Measurements from ENCODE around the gene ARHGAP26. TPM values are rescaled to one million over a fixed set of nuclear protein-coding genes. Genes with fewer than 3 reads are reported as not detected.
A peak's percentile ranks its signal among the peaks of the same experiment; 100 is the strongest.

Gene ARHGAP26
- total RNA-seq, 3 donors from 2014 or later = 9.1 to 11.7 (median 9.7) TPM

DNA sequence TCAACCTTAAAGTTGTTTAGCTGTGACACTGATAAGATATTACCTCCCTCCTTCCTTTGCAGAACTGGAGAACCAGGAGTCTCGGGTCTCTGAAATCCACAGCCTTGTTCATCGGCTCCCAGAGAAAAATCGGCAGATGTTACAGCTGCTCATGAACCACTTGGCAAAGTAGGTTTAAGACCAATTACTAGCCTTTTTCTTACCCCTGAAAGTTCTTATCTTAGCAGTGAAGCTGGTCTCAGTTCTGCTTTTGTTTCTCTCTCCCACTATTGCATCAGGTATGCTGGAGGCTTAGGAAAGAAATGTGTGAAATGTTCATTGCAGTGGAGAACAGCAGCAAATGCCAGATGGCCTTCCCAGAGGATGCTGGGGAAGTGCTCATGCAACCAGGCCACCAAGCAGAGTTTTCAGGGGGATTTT, 287.4 kb downstream of the ARHGAP26 start:
- Mint-ChIP-seq H3K27me3 (ENCODE audit: low read depth) (no peaks in the 10 kb centered on the region), H3K4me1 (ENCODE audit: low read depth) (peaks cover 40% of the 10 kb centered on the region), H3K4me3 (no peak overlapping the region), H3K9me3 (no peaks in the 10 kb centered on the region), H3K36me3 (ENCODE audit: insufficient read depth) (peaks cover 51% of the 10 kb centered on the region)
- ATAC-seq = no peak
- DNase-seq = no peak

GRCh38 chr5:143059355-143059754, 289.2 kb downstream of the ARHGAP26 start:
- Mint-ChIP-seq H3K36me3 (ENCODE audit: insufficient read depth) (peaks cover 61% of the 10 kb centered on the region), H3K9me3 (no peaks in the 10 kb centered on the region), H3K4me1 (ENCODE audit: low read depth) (peaks cover 29% of the 10 kb centered on the region), H3K27me3 (ENCODE audit: low read depth) (no peaks in the 10 kb centered on the region), H3K4me3 (no peak overlapping the region)
- no peak for DNase-seq
- ATAC-seq = no peak

DNA sequence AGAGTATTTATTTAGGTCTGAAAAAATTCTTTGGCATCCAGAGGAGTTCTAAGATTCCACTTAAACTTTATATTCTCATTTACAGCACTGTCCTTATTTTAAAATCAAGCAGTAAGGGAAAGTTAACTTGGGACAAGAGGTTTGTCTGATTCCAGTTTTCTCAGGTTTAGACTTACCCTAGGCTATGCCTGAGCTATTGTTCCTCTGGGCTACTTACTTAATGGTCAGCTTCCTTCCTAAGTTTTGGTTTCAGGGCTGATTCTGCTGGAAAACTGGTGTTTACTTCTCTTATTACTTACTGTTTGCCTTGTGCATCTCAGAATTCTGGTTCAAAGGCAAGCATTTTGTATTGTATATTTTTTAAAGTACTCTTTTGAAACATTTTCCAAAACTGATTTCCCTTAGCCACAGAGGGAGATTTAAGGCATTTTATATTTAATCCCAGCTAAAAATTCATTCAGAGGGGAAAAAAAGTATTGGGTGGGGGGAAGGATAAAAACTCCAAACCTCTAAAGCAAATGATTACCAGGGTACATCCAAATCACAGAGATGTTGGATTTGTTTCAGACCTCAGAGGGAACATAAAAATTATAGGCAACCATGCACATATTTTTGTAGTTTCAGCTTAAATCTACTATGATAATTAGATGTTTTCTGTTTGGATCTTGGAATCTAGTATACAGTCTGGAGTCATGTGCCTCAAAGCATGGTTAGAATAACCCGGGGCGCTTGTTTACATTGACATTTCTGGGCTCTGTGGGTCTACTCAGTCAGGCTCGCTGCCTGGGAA, 290.0 kb downstream of the ARHGAP26 start:
- H3K4me1 Mint-ChIP-seq (ENCODE audit: low read depth) = peaks cover 24% of the 10 kb centered on the region
- no peaks in the 10 kb centered on the region for H3K27me3 Mint-ChIP-seq (ENCODE audit: low read depth)
- no peaks in the 10 kb centered on the region for H3K9me3 Mint-ChIP-seq
- no peak overlapping the region for H3K4me3 Mint-ChIP-seq
- ATAC-seq = no peak
- H3K36me3 Mint-ChIP-seq (ENCODE audit: insufficient read depth) = peaks cover 66% of the 10 kb centered on the region
- no peak for DNase-seq

DNA sequence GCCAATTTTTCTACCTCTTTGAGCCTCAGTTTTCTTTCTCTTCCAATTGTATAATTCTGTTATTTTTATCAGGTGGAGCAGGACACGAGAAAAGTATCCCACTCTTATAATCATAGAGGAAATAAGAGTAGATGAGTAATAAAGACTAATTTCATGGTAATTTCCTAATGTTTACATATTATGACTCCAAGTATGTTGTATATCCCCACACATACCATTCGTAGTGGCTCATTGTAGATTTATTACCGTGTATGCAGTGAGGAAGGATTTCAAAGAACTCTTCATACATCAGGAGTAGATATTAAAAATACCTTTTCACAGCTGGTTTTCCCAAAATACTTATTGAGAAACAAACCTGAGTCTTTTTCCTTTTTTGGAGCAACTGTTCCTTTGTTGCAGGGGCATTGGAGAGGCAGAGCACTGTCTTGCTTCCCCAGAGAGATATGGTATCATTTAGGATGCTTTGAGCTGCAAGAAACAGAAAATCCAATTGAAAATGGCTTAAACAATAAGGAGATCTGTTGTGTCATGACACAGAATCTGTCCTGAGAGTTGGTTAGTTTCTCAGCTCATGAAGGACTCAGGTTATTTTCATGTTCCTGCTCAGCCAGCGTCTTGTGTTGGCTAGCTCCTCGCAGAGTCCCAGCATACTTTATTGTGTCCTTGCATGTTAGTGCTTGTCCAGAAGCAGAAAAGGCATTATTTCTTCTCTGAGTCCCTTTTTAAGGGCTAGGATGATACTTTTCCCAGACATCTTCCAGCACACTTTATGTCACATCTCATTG, 291.2 kb downstream of the ARHGAP26 start:
- ATAC-seq (no peak), DNase-seq (no peak)
- peaks cover 16% of the 10 kb centered on the region for H3K4me1 Mint-ChIP-seq (ENCODE audit: low read depth)

DNA sequence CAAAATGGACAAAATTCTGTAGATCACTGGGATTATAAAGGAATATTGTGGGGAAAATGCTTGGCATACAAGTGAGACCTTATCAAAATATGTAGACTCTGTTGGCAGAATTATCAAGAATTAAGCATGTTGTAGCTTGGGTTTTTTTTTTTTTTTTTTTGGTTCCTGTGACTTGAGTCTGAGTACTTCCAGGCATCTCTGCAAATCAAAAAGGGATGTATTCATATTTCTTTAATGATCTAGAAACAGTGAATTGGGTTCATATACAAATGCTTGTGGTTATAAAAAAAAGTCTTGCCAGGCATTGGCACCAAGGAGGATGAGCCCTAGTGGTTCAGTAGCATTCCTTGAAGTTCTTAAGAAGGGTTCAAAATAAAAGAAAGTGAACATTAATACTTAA, 292.2 kb downstream of the ARHGAP26 start:
- Mint-ChIP-seq H3K4me1 (ENCODE audit: low read depth) (peaks cover 16% of the 10 kb centered on the region), H3K9me3 (no peaks in the 10 kb centered on the region), H3K27me3 (ENCODE audit: low read depth) (no peaks in the 10 kb centered on the region), H3K4me3 (no peak overlapping the region), H3K36me3 (ENCODE audit: insufficient read depth) (peaks cover 60% of the 10 kb centered on the region)
- ATAC-seq = no peak
- no peak for DNase-seq

More for the DNA sequence above, 291.2 kb downstream of the ARHGAP26 start:
- no peaks in the 10 kb centered on the region for H3K9me3 Mint-ChIP-seq
- H3K4me3 Mint-ChIP-seq = no peak overlapping the region
- H3K36me3 Mint-ChIP-seq (ENCODE audit: insufficient read depth) = peaks cover 61% of the 10 kb centered on the region
- no peaks in the 10 kb centered on the region for H3K27me3 Mint-ChIP-seq (ENCODE audit: low read depth)

DNA sequence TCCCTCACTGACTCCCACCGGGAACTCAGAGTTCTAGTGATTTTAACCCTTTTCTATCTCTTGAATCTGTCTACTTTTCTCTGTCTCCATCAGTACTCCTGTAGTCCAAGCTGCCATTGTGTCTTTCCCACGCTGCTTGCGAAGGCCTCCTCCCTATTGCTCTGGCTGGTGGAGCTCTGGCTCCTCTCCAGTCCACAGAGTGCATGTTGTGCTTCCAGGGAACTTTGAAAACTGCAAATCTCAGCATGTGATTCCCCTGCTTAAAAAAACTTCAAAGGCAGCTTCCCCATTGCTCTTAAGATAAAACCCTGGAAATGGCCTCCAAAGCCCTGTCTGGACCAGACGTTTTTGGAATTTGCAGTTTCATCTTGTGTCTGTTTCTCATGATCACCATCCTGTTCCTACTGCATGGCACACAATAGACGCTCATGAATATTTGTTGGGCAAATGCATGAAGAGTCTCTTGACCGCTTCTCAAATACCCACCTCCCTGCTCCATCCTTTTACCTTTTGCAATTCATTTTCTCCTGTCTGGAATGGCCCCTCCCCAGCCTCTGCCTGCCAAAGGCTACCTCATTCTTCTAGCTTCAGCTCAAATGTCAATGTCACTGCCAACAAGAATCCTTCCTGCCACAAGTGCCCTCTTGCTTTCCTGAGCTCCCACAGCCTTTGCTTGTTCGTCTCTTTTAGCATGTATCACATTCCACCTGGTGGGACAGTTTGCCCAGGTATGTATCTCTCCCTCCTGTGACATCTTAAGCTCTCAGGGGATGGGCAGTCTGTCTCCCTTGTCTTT, 293.2 kb downstream of the ARHGAP26 start:
- DNase-seq = no peak
- Mint-ChIP-seq H3K36me3 (ENCODE audit: insufficient read depth) (peaks cover 56% of the 10 kb centered on the region), H3K4me1 (ENCODE audit: low read depth) (peaks cover 20% of the 10 kb centered on the region), H3K27me3 (ENCODE audit: low read depth) (no peaks in the 10 kb centered on the region), H3K4me3 (no peak overlapping the region), H3K9me3 (no peaks in the 10 kb centered on the region)
- no peak for ATAC-seq

DNA sequence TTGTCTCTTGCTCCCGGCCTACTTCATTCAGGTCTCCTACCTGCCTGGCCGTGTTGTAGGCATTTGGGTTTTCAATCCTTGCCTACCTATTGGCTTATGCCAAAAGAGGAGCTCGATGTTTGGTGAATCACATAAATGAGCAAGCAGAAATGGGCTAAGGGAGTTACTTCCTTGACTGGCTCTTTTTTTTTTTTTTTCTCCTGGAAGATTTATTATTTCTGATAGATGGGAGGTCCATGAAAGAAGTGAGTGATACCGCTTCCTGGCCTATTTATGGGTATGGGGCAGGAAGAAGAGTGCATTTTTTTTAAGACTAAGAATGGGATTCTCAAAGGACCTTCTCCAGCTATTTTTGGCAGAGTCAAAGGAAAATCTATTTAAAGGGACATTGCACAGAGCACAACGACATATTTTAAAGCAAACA, 294.1 kb downstream of the ARHGAP26 start:
- H3K9me3 Mint-ChIP-seq = no peaks in the 10 kb centered on the region
- DNase-seq (no peak), ATAC-seq (no peak)
- peaks cover 20% of the 10 kb centered on the region for H3K4me1 Mint-ChIP-seq (ENCODE audit: low read depth)
- H3K4me3 Mint-ChIP-seq = no peak overlapping the region
- H3K36me3 Mint-ChIP-seq (ENCODE audit: insufficient read depth) = peaks cover 56% of the 10 kb centered on the region
- H3K27me3 Mint-ChIP-seq (ENCODE audit: low read depth) = no peaks in the 10 kb centered on the region

GRCh38 chr5:143064676-143065075, 294.5 kb downstream of the ARHGAP26 start:
- peaks cover 20% of the 10 kb centered on the region for H3K4me1 Mint-ChIP-seq (ENCODE audit: low read depth)
- ATAC-seq (no peak), DNase-seq (no peak)
- H3K27me3 Mint-ChIP-seq (ENCODE audit: low read depth) = no peaks in the 10 kb centered on the region
- no peak overlapping the region for H3K4me3 Mint-ChIP-seq
- no peaks in the 10 kb centered on the region for H3K9me3 Mint-ChIP-seq
- peaks cover 55% of the 10 kb centered on the region for H3K36me3 Mint-ChIP-seq (ENCODE audit: insufficient read depth)

- Mint-ChIP-seq H3K4me1 (ENCODE audit: low read depth) (peaks cover 20% of the 10 kb centered on the region), H3K36me3 (ENCODE audit: insufficient read depth) (peaks cover 59% of the 10 kb centered on the region), H3K27me3 (ENCODE audit: low read depth) (no peaks in the 10 kb centered on the region), H3K4me3 (no peak overlapping the region), H3K9me3 (no peaks in the 10 kb centered on the region)
- DNase-seq = no peak
- ATAC-seq = no peak
Observed at GRCh38 chr5:143065185-143065965, 295.2 kb downstream of the ARHGAP26 start.

DNA sequence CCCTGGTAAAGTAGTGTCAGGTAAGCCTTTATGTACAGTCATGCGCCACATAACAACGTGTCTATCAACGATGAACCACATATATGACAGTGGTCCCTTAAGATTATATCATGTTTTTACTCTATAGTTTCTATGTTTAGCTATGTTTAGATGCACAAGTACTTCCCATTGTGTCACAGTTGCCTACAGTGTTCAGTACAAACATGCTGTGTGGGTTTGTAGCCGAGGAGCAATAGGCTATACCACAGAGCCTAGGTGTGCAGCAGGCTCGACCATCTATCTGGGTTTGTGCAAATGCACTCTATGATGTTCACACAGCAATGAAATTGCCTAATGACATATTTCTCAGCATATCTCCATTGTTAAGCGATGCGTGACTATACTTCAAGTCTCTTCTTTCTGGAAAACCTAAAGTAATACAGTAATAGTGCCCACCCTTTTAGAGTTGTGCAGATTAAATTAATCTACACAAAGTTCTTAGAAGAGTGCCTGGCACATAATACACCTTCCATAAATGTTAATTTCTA, 295.9 kb downstream of the ARHGAP26 start:
- Mint-ChIP-seq H3K9me3 (no peaks in the 10 kb centered on the region), H3K4me3 (no peak overlapping the region), H3K27me3 (ENCODE audit: low read depth) (no peaks in the 10 kb centered on the region), H3K4me1 (ENCODE audit: low read depth) (peaks cover 20% of the 10 kb centered on the region), H3K36me3 (ENCODE audit: insufficient read depth) (peaks cover 62% of the 10 kb centered on the region)
- no peak for ATAC-seq
- no peak for DNase-seq

DNA sequence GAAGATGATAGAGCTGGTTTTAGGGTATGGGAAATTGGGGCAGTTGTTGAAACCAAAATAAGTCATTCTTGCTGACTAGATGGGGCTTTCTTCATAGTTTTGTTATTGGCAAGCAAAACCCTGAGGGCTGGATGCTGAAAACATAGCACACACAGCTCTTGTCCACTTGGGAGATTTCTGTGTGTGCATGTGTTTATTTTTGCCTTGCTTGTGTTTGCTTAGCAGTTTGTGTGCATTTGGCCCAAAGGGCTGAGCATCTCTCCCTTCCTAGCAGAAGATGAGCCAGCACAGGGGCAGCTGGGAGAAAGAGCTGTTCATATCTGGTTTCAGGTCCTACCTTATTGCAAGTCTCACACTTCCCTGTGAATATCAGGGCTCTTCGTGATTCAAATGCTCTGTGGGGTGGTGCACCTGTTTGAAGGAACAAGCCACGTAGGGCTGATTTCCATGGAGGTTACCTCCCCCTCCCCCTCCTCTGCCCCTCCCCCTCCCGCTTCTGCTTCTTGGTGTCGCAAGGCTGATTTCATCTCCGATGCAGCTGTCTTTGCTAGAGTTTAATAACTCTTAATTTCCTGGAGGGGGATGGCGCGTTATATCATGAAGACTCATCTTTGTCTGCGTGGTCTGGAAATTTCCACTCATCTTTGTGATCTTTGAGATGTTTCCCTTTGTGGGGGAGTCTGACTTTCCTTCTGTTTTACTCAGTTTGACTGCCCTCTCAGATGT, 296.5 kb downstream of the ARHGAP26 start:
- H3K4me1 Mint-ChIP-seq (ENCODE audit: low read depth) = peaks cover 20% of the 10 kb centered on the region
- ATAC-seq (peak; percentile 61 to 69), DNase-seq (peak; percentile 22)
- H3K27me3 Mint-ChIP-seq (ENCODE audit: low read depth) = no peaks in the 10 kb centered on the region
- H3K36me3 Mint-ChIP-seq (ENCODE audit: insufficient read depth) = peaks cover 61% of the 10 kb centered on the region
- H3K9me3 Mint-ChIP-seq = peaks cover 3% of the 10 kb centered on the region
- no peak overlapping the region for H3K4me3 Mint-ChIP-seq

GRCh38 chr5:143068712-143069111, 298.5 kb downstream of the ARHGAP26 start:
- Mint-ChIP-seq H3K4me3 (no peak overlapping the region), H3K27me3 (ENCODE audit: low read depth) (no peaks in the 10 kb centered on the region), H3K4me1 (ENCODE audit: low read depth) (peaks cover 20% of the 10 kb centered on the region), H3K36me3 (ENCODE audit: insufficient read depth) (peaks cover 53% of the 10 kb centered on the region), H3K9me3 (peaks cover 7% of the 10 kb centered on the region)
- ATAC-seq (no peak), DNase-seq (no peak)

GRCh38 chr5:143071927-143072326, 301.8 kb downstream of the ARHGAP26 start:
- ATAC-seq (no peak), DNase-seq (no peak)
- Mint-ChIP-seq H3K9me3 (peaks cover 7% of the 10 kb centered on the region), H3K4me1 (ENCODE audit: low read depth) (peaks cover 8% of the 10 kb centered on the region), H3K27me3 (ENCODE audit: low read depth) (no peaks in the 10 kb centered on the region), H3K4me3 (no peak overlapping the region), H3K36me3 (ENCODE audit: insufficient read depth) (peaks cover 45% of the 10 kb centered on the region)
